Neural cell (in vitro differentiated cells): ENCODE measurements around the gene SUGCT. TPM values are rescaled to one million over a fixed set of nuclear protein-coding genes. Genes with fewer than 3 reads are reported as not detected.

Source experiments
- H2AFZ ChIP-seq: fragments of 200-600, 300-800 bp; sonication (generic), shearing (Covaris generic); 2 replicates; pipeline ENCODE4 v1.6.0; 2014; ENCODE audit warnings: low read depth, mild to moderate bottlenecking, antibody characterized with exemption, low read length, moderate library complexity
- H3F3A ChIP-seq: fragments of 200-600 bp; shearing (Covaris generic); 2 replicates; pipeline ENCODE4 v1.6.1; 2016; ENCODE audit warnings: mild to moderate bottlenecking, moderate library complexity, mixed read lengths, antibody characterized with exemption, low read length; ENCODE audit not compliant: insufficient read depth, poor library complexity, severe bottlenecking
- H3K27ac ChIP-seq: fragments of 200-600, 300-800 bp; sonication (generic), shearing (Covaris generic); 2 replicates; pipeline ENCODE4 v1.5.1; 2014; ENCODE audit warnings: mild to moderate bottlenecking, low read length, moderate library complexity
- H3K27me3 ChIP-seq: fragments of 300-800, 200-600 bp; sonication (generic), shearing (Covaris generic); 2 replicates; pipeline ENCODE4 v1.6.0; 2014; ENCODE audit warnings: mild to moderate bottlenecking, low read depth, low read length, moderate library complexity; ENCODE audit not compliant: insufficient read depth
- H3K36me3 ChIP-seq: fragments of 300-800, 200-600 bp; sonication (generic), shearing (Covaris generic); 2 replicates; pipeline ENCODE4 v1.5.1; 2014; ENCODE audit warnings: mild to moderate bottlenecking, antibody characterized with exemption, low read length, moderate library complexity; ENCODE audit not compliant: insufficient read depth
- H3K4me2 ChIP-seq: fragments of 300-800, 200-600 bp; sonication (generic), shearing (Covaris generic); 2 replicates; pipeline ENCODE4 v1.6.0; 2014; ENCODE audit warnings: mild to moderate bottlenecking, low read length
- H3K4me3 ChIP-seq: fragments of 300-800, 200-600 bp; sonication (generic), shearing (Covaris generic); 2 replicates; pipeline ENCODE4 v1.5.1; 2014; ENCODE audit warnings: mild to moderate bottlenecking, low read length, moderate library complexity
- H3K79me2 ChIP-seq: fragments of 200-600 bp; shearing (Covaris generic); replicated peaks from 2 replicates; pipeline ENCODE4 v1.6.0; 2014; ENCODE audit warnings: mild to moderate bottlenecking, low read length, moderate library complexity; ENCODE audit not compliant: insufficient read depth
- H3K9ac ChIP-seq: fragments of 300-800, 200-600 bp; sonication (generic), shearing (Covaris generic); 2 replicates; pipeline ENCODE4 v1.6.1; 2016; ENCODE audit warnings: mild to moderate bottlenecking, low read length, mixed read lengths
- H3K9me2 ChIP-seq: fragments of 200-600 bp; shearing (Covaris generic); 2 replicates; pipeline ENCODE4 v1.6.1; 2016; ENCODE audit warnings: mild to moderate bottlenecking, low read length, mixed read lengths; ENCODE audit not compliant: insufficient read depth
- H3K9me3 ChIP-seq: fragments of 200-600, 300-800 bp; sonication (generic), shearing (Covaris generic); 2 replicates; pipeline ENCODE4 v1.6.1; 2016; ENCODE audit warnings: mild to moderate bottlenecking, mixed run types, low read length, moderate library complexity, mixed read lengths
- H4K20me1 ChIP-seq: fragments of 200-600 bp; shearing (Covaris generic); 2 replicates; pipeline ENCODE4 v1.6.1; 2016; ENCODE audit warnings: mild to moderate bottlenecking, mixed run types; ENCODE audit not compliant: insufficient read depth
- EP300 ChIP-seq: fragments of 450-650 bp; conservative IDR thresholded peaks from 2 replicates; pipeline ENCODE4 v1.6.1; 2014; ENCODE audit warnings: antibody characterized with exemption, mild to moderate bottlenecking, moderate library complexity; ENCODE audit not compliant: poor library complexity, severe bottlenecking
- EZH2 ChIP-seq: fragments of 200-600, 300-800 bp; shearing (Covaris generic), sonication (generic); IDR thresholded peaks from 2 replicates; pipeline ENCODE4 v1.6.1; 2014; ENCODE audit warnings: antibody characterized with exemption, low read length, borderline replicate concordance, mild to moderate bottlenecking; ENCODE audit not compliant: insufficient read depth, poor library complexity, severe bottlenecking
- MXI1 ChIP-seq: fragments of 450-650 bp; conservative IDR thresholded peaks from 2 replicates; pipeline ENCODE4 v1.6.1; 2014; ENCODE audit warnings: antibody characterized with exemption, mild to moderate bottlenecking; ENCODE audit not compliant: poor library complexity, severe bottlenecking
- POLR2AphosphoS5 ChIP-seq: IDR thresholded peaks from 2 replicates; pipeline ENCODE4 v1.6.1; 2012
- RAD21 ChIP-seq: fragments of 450-650 bp; conservative IDR thresholded peaks from 2 replicates; pipeline ENCODE4 v1.6.1; 2014; ENCODE audit warnings: antibody characterized with exemption, mild to moderate bottlenecking, moderate library complexity
- SMC3 ChIP-seq: fragments of 450-650 bp; conservative IDR thresholded peaks from 2 replicates; pipeline ENCODE4 v1.6.1; 2014; ENCODE audit warnings: antibody characterized with exemption, mild to moderate bottlenecking, moderate library complexity; ENCODE audit not compliant: poor library complexity
- TAF1 ChIP-seq: IDR thresholded peaks from 2 replicates; pipeline ENCODE4 v1.6.1; 2012; ENCODE audit warnings: low read depth
- polyA plus RNA-seq: library from polyadenylated mRNA; depleted of rRNA; stranded (reverse); fragments of >200 nt; gene quantifications from 2 replicates; pipeline ENCODE4 v1.2.3, GENCODE V29; 2014
- TF ChIP-seq, protein P1 (sequence below): IDR thresholded peaks from 2 replicates; pipeline ENCODE4 v1.6.1; 2012; ENCODE audit warnings: borderline replicate concordance
- TF ChIP-seq, protein P2 (sequence below): fragments of 450-650 bp; IDR thresholded peaks from 2 replicates; pipeline ENCODE4 v1.5.1; 2014; ENCODE audit warnings: antibody characterized with exemption, mild to moderate bottlenecking, moderate library complexity; ENCODE audit not compliant: poor library complexity, severe bottlenecking

SUGCT gene
- polyA plus RNA-seq, 1 donor from 2014 or later: not detected

DNA sequence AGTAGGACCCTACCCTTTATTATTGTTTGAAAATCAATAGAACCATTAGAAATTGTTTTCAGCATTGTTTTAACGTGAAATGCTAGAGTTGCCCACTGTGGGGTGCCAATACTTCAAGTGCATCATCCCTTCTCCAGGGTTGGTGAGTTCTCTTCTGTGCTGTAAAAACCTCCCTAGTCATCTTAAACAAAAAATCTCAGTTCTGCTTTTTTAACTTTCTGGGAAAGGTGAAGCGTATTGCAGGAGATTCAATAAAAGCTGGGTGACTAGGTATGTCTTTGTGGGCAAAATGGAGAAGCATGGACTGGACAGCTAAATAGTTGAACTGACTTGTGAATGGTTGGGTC is 699.1 kb downstream of the SUGCT start:
- Histone ChIP-seq H3K36me3 (no peaks in the 10 kb centered on the region), H3F3A (no peaks in the 10 kb centered on the region), H3K27ac (no peak overlapping the region), H3K9ac (no peak overlapping the region), H4K20me1 (no peaks in the 10 kb centered on the region), H3K4me2 (no peak overlapping the region), H3K27me3 (no peaks in the 10 kb centered on the region), H3K9me3 (no peaks in the 10 kb centered on the region), H3K4me3 (no peak overlapping the region), H3K79me2 (no peaks in the 10 kb centered on the region), H3K9me2 (no peaks in the 10 kb centered on the region), H2AFZ (no peak overlapping the region)
- TF ChIP-seq MXI1 (no peak), EP300 (no peak), EZH2 (no peak), RAD21 (peak; percentile 48), POLR2AphosphoS5 (no peak), SMC3 (no peak), TAF1 (no peak)
- TF ChIP-seq, protein P1, sequence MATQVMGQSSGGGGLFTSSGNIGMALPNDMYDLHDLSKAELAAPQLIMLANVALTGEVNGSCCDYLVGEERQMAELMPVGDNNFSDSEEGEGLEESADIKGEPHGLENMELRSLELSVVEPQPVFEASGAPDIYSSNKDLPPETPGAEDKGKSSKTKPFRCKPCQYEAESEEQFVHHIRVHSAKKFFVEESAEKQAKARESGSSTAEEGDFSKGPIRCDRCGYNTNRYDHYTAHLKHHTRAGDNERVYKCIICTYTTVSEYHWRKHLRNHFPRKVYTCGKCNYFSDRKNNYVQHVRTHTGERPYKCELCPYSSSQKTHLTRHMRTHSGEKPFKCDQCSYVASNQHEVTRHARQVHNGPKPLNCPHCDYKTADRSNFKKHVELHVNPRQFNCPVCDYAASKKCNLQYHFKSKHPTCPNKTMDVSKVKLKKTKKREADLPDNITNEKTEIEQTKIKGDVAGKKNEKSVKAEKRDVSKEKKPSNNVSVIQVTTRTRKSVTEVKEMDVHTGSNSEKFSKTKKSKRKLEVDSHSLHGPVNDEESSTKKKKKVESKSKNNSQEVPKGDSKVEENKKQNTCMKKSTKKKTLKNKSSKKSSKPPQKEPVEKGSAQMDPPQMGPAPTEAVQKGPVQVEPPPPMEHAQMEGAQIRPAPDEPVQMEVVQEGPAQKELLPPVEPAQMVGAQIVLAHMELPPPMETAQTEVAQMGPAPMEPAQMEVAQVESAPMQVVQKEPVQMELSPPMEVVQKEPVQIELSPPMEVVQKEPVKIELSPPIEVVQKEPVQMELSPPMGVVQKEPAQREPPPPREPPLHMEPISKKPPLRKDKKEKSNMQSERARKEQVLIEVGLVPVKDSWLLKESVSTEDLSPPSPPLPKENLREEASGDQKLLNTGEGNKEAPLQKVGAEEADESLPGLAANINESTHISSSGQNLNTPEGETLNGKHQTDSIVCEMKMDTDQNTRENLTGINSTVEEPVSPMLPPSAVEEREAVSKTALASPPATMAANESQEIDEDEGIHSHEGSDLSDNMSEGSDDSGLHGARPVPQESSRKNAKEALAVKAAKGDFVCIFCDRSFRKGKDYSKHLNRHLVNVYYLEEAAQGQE: no peak
- TF ChIP-seq, protein P2, sequence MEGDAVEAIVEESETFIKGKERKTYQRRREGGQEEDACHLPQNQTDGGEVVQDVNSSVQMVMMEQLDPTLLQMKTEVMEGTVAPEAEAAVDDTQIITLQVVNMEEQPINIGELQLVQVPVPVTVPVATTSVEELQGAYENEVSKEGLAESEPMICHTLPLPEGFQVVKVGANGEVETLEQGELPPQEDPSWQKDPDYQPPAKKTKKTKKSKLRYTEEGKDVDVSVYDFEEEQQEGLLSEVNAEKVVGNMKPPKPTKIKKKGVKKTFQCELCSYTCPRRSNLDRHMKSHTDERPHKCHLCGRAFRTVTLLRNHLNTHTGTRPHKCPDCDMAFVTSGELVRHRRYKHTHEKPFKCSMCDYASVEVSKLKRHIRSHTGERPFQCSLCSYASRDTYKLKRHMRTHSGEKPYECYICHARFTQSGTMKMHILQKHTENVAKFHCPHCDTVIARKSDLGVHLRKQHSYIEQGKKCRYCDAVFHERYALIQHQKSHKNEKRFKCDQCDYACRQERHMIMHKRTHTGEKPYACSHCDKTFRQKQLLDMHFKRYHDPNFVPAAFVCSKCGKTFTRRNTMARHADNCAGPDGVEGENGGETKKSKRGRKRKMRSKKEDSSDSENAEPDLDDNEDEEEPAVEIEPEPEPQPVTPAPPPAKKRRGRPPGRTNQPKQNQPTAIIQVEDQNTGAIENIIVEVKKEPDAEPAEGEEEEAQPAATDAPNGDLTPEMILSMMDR: peak; percentile 38

DNA sequence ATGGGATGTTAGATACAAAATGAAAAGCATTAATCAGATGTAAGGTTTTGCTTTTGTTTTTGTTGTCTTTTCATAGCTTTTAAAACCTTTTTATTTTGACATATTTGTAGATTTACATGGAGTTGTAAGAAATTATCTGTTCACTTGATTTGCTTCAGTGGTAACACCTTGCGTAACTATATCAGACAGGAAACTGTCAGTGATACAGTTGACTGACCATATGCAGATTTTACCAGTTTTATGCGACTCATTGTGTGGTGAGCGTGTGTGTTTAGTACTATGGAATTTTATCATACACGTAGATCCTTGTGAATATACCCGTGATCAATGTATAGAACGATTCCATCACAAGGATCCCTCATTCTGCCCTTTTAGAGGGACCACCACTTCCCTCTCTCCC is 701.4 kb downstream of the SUGCT start:
- no peaks in the 10 kb centered on the region for H3K79me2 ChIP-seq
- no peaks in the 10 kb centered on the region for H3K27me3 ChIP-seq
- no peak overlapping the region for H3K27ac ChIP-seq
- TF ChIP-seq EP300 (no peak), POLR2AphosphoS5 (no peak), SMC3 (no peak), RAD21 (no peak), TAF1 (no peak), EZH2 (no peak), MXI1 (no peak)
- TF ChIP-seq, protein P1: no peak
- TF ChIP-seq, protein P2: no peak
- H3K9me2 ChIP-seq: no peaks in the 10 kb centered on the region
- peaks cover 4% of the 10 kb centered on the region for H3K9me3 ChIP-seq
- no peak overlapping the region for H3K4me3 ChIP-seq
- H3K4me2 ChIP-seq: no peak overlapping the region
- H3K36me3 ChIP-seq: no peaks in the 10 kb centered on the region
- H3F3A ChIP-seq: no peaks in the 10 kb centered on the region
- H2AFZ ChIP-seq: no peak overlapping the region
- no peak overlapping the region for H3K9ac ChIP-seq
- no peaks in the 10 kb centered on the region for H4K20me1 ChIP-seq
